Parathyroid adenoma (tissue), 2 donors: ENCODE data around the gene NCOR1.

Experiments used
- H2AFZ ChIP-seq: fragments of 300-600 bp; sonication (generic); one replicate; pipeline ENCODE4 v1.7.0; 2017; ENCODE audit warnings: antibody characterized with exemption, mild to moderate bottlenecking
- H3K27ac ChIP-seq: fragments of 300-600 bp; sonication (generic); one replicate; pipeline ENCODE4 v1.7.0; 2017
- H3K27me3 ChIP-seq: fragments of 300-600 bp; sonication (generic); one replicate; pipeline ENCODE4 v1.7.0; 2017; ENCODE audit warnings: low read length; ENCODE audit not compliant: control insufficient read depth, insufficient read depth
- H3K36me3 ChIP-seq: fragments of 300-600 bp; sonication (generic); one replicate; pipeline ENCODE4 v1.7.0; 2017; ENCODE audit warnings: low read length; ENCODE audit not compliant: control insufficient read depth, insufficient read depth
- H3K4me1 ChIP-seq: fragments of 300-600 bp; sonication (generic); one replicate; pipeline ENCODE4 v1.7.0; 2017; ENCODE audit warnings: control low read depth
- H3K4me2 ChIP-seq: fragments of 300-600 bp; sonication (generic); one replicate; pipeline ENCODE4 v1.7.0; 2017; ENCODE audit warnings: low read length
- H3K4me3 ChIP-seq: fragments of 300-600 bp; sonication (generic); one replicate; pipeline ENCODE4 v1.7.0; 2017; ENCODE audit warnings: low read depth, low read length
- H3K79me2 ChIP-seq: fragments of 300-600 bp; sonication (generic); one replicate; pipeline ENCODE4 v1.7.0; 2017; ENCODE audit warnings: control low read depth
- H3K9ac ChIP-seq: fragments of 300-600 bp; sonication (generic); one replicate; pipeline ENCODE4 v1.7.0; 2017; ENCODE audit warnings: mild to moderate bottlenecking
- H3K9me3 ChIP-seq: fragments of 300-600 bp; sonication (generic); one replicate; pipeline ENCODE4 v1.7.0; 2017; ENCODE audit warnings: low read length; ENCODE audit not compliant: control insufficient read depth
- CTCF ChIP-seq: fragments of 300-600 bp; sonication (generic); IDR thresholded peaks from one replicate; pipeline ENCODE4 v1.7.0; 2017; ENCODE audit warnings: antibody characterized with exemption, mild to moderate bottlenecking
- donor health status: primary hyperparathyroidism.

Gene NCOR1

GRCh38 chr17:16191604-16192003, 23.7 kb downstream of the NCOR1 start:
- H3K4me3 ChIP-seq: no peak overlapping the region
- no peaks in the 10 kb centered on the region for H3K4me1 ChIP-seq
- peaks cover 15% of the 10 kb centered on the region for H3K79me2 ChIP-seq
- no peak for TF ChIP-seq CTCF
- no peaks in the 10 kb centered on the region for H3K9me3 ChIP-seq
- H3K36me3 ChIP-seq: no peaks in the 10 kb centered on the region
- no peaks in the 10 kb centered on the region for H3K27me3 ChIP-seq
- H2AFZ ChIP-seq: no peak overlapping the region
- no peak overlapping the region for H3K27ac ChIP-seq
- no peak overlapping the region for H3K4me2 ChIP-seq
- H3K9ac ChIP-seq: no peak overlapping the region

GRCh38 chr17:16190703-16191360, 24.5 kb downstream of the NCOR1 start:
- Histone ChIP-seq H3K4me3 (no peak overlapping the region), H3K79me2 (peaks cover 15% of the 10 kb centered on the region), H3K9me3 (no peaks in the 10 kb centered on the region), H2AFZ (no peak overlapping the region), H3K4me2 (no peak overlapping the region), H3K4me1 (no peaks in the 10 kb centered on the region), H3K27me3 (no peaks in the 10 kb centered on the region), H3K27ac (no peak overlapping the region), H3K36me3 (no peaks in the 10 kb centered on the region), H3K9ac (no peak overlapping the region)
- no peak for TF ChIP-seq CTCF

- no peaks in the 10 kb centered on the region for H3K4me1 ChIP-seq
- no peaks in the 10 kb centered on the region for H3K27me3 ChIP-seq
- H3K4me2 ChIP-seq: no peak overlapping the region
- no peaks in the 10 kb centered on the region for H3K36me3 ChIP-seq
- no peak overlapping the region for H3K9ac ChIP-seq
- no peak for TF ChIP-seq CTCF
- no peak overlapping the region for H3K4me3 ChIP-seq
- H2AFZ ChIP-seq: no peak overlapping the region
- no peak overlapping the region for H3K27ac ChIP-seq
- no peaks in the 10 kb centered on the region for H3K9me3 ChIP-seq
- peaks cover 15% of the 10 kb centered on the region for H3K79me2 ChIP-seq
These were observed 25.5 kb downstream of the NCOR1 start for GRCh38 chr17:16189791-16190348.

- Histone ChIP-seq H3K27ac (no peak overlapping the region), H3K9me3 (no peaks in the 10 kb centered on the region), H3K79me2 (peaks cover 11% of the 10 kb centered on the region), H2AFZ (no peak overlapping the region), H3K9ac (no peak overlapping the region), H3K4me2 (no peak overlapping the region), H3K36me3 (no peaks in the 10 kb centered on the region), H3K4me3 (no peak overlapping the region), H3K27me3 (no peaks in the 10 kb centered on the region), H3K4me1 (no peaks in the 10 kb centered on the region)
- TF ChIP-seq CTCF: no peak
These were observed 27.7 kb downstream of the NCOR1 start for GRCh38 chr17:16187642-16188041.

GRCh38 chr17:16181581-16181980, 33.8 kb downstream of the NCOR1 start:
- no peak for TF ChIP-seq CTCF
- no peaks in the 10 kb centered on the region for H3K27me3 ChIP-seq
- no peak overlapping the region for H3K9ac ChIP-seq
- no peaks in the 10 kb centered on the region for H3K4me1 ChIP-seq
- no peaks in the 10 kb centered on the region for H3K9me3 ChIP-seq
- no peak overlapping the region for H3K27ac ChIP-seq
- no peaks in the 10 kb centered on the region for H3K36me3 ChIP-seq
- H3K79me2 ChIP-seq: peaks cover 23% of the 10 kb centered on the region
- H2AFZ ChIP-seq: no peak overlapping the region
- no peak overlapping the region for H3K4me3 ChIP-seq
- no peak overlapping the region for H3K4me2 ChIP-seq
